Hepatocyte (in vitro differentiated cells): ENCODE data around the gene SERINC4. TPM values are rescaled to one million over a fixed set of nuclear protein-coding genes. Genes with fewer than 3 reads are reported as not detected.
"Not testable (repeated sequence)": the region's sequence is repeated elsewhere in the genome, so short reads cannot be mapped to it uniquely, and the experiment has no call there.

ENCODE experiments used
- DNase-seq: peaks from one replicate; pipeline ENCODE4 v3.0.0-alpha.2; 2016; ENCODE audit warnings: low spot score
- H2AFZ ChIP-seq: fragments of 200-600 bp; sonication (generic); 2 replicates; pipeline ENCODE4 v1.6.0; 2016; ENCODE audit warnings: antibody characterized with exemption, mild to moderate bottlenecking
- H3K27ac ChIP-seq: fragments of 200-600 bp; sonication (generic); 2 replicates; pipeline ENCODE4 v1.5.1; 2016; ENCODE audit warnings: mild to moderate bottlenecking
- H3K27me3 ChIP-seq: fragments of 200-600 bp; sonication (generic); 2 replicates; pipeline ENCODE4 v1.6.1; 2016
- H3K36me3 ChIP-seq: fragments of 200-600 bp; sonication (generic); replicated peaks from 2 replicates; pipeline ENCODE4 v1.5.1; 2016; ENCODE audit warnings: low read depth; ENCODE audit not compliant: insufficient read depth
- H3K4me1 ChIP-seq: fragments of 200-600 bp; sonication (generic); 2 replicates; pipeline ENCODE4 v1.5.1; 2016; ENCODE audit warnings: mild to moderate bottlenecking, moderate library complexity; ENCODE audit not compliant: insufficient read depth
- H3K4me2 ChIP-seq: fragments of 200-600 bp; sonication (generic); 2 replicates; pipeline ENCODE4 v1.6.0; 2016
- H3K4me3 ChIP-seq: fragments of 200-600 bp; sonication (generic); 2 replicates; pipeline ENCODE4 v1.5.1; 2016; ENCODE audit warnings: mild to moderate bottlenecking
- H3K79me2 ChIP-seq: fragments of 200-600 bp; sonication (generic); 2 replicates; pipeline ENCODE4 v1.6.0; 2017; ENCODE audit warnings: mild to moderate bottlenecking
- H3K9me2 ChIP-seq: fragments of 200-600 bp; sonication (generic); replicated peaks from 2 replicates; pipeline ENCODE4 v1.6.0; 2017; ENCODE audit warnings: mild to moderate bottlenecking; ENCODE audit not compliant: insufficient read depth
- H3K9me3 ChIP-seq: fragments of 200-600 bp; sonication (generic); 2 replicates; pipeline ENCODE4 v1.5.1; 2016; ENCODE audit warnings: low read depth, mild to moderate bottlenecking
- H4K20me1 ChIP-seq: fragments of 200-600 bp; sonication (generic); 2 replicates; pipeline ENCODE4 v1.6.0; 2016; ENCODE audit warnings: mild to moderate bottlenecking; ENCODE audit not compliant: insufficient read depth, poor library complexity, severe bottlenecking
- EZH2 ChIP-seq: fragments of 200-600 bp; sonication (generic); IDR thresholded peaks from 2 replicates; pipeline ENCODE4 v1.6.1; 2016; ENCODE audit warnings: antibody characterized with exemption, mild to moderate bottlenecking, borderline replicate concordance
- EZH2phosphoT487 ChIP-seq: fragments of 200-600 bp; sonication (generic); IDR thresholded peaks from one replicate; pipeline ENCODE4 v1.6.1; 2018; ENCODE audit warnings: antibody characterized with exemption, mild to moderate bottlenecking, low read depth, moderate library complexity; ENCODE audit not compliant: unreplicated experiment, severe bottlenecking
- WGBS: methylation state at CpG from one replicate; pipeline ENCODE4 v1.1.6; 2016; ENCODE audit warnings: low lambda C conversion rate; ENCODE audit errors: missing lambda C conversion rate; 5-methylcytosine and 5-hydroxymethylcytosine counted together
- polyA plus RNA-seq: library from polyadenylated mRNA; unstranded; fragments of >200 nt; fragmentation: Nextera tagmentation; extraction: Ambion mirVana; gene quantifications from 2 replicates; pipeline ENCODE4 v1.2.1, GENCODE V29; 2016
- total RNA-seq: library from RNA; depleted of rRNA; stranded (reverse); fragments of >200 nt; gene quantifications from 2 replicates; pipeline ENCODE4 v1.2.3, GENCODE V29; 2014
- TF ChIP-seq, protein P1 (sequence below): fragments of 200-600 bp; sonication (generic); IDR thresholded peaks from 2 replicates; pipeline ENCODE4 v1.5.1; 2016; ENCODE audit warnings: antibody characterized with exemption, mild to moderate bottlenecking; ENCODE audit not compliant: poor library complexity

The SERINC4 gene
- total RNA-seq (0.10 and 0.24 TPM in 2 replicates), polyA plus RNA-seq (not detected in 2 replicates)

DNA sequence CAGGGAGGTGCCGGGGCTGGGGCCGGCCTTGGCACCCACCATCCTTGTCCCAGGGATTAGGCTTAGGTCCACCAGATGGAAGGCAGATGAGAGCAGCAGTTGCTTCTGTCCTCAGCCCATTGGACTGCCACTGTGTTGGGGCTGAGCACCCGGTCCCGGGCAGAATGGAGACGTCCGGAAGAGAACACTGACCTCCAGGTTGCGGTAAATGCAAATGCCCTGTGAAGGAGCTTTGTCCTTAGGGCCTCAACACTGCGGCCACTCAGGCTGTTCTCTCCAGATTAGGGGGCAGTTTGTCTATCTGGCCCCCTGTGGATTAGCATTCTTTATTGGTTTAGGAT, at the start of gene SERINC4:
Gene SERINC4, minus strand, starts transcription at position 276 of the 341 bp plus-strand sequence. Its CDS starts 234 bp downstream, at position 42.
- Histone ChIP-seq H3K9me2 (no peaks in the 10 kb centered on the region), H3K4me3 (peak within 1 kb of the TSS; percentile 70), H3K27me3 (no peaks in the 10 kb centered on the region), H3K27ac (peak within 1 kb of the TSS; percentile 94), H3K4me2 (peak within 1 kb of the TSS; percentile 90), H3K79me2 (peaks cover 26% of the 10 kb centered on the region), H3K36me3 (no peaks in the 10 kb centered on the region), H3K9me3 (no peaks in the 10 kb centered on the region), H2AFZ (peak within 1 kb of the TSS; percentile 62), H4K20me1 (no peaks in the 10 kb centered on the region), H3K4me1 (peaks cover 31% of the 10 kb centered on the region)
- no peak for DNase-seq
- 91% methylated on average over 8 of the region's 8 CpGs for WGBS
- no peak for TF ChIP-seq EZH2phosphoT487
- TF ChIP-seq, protein P1, sequence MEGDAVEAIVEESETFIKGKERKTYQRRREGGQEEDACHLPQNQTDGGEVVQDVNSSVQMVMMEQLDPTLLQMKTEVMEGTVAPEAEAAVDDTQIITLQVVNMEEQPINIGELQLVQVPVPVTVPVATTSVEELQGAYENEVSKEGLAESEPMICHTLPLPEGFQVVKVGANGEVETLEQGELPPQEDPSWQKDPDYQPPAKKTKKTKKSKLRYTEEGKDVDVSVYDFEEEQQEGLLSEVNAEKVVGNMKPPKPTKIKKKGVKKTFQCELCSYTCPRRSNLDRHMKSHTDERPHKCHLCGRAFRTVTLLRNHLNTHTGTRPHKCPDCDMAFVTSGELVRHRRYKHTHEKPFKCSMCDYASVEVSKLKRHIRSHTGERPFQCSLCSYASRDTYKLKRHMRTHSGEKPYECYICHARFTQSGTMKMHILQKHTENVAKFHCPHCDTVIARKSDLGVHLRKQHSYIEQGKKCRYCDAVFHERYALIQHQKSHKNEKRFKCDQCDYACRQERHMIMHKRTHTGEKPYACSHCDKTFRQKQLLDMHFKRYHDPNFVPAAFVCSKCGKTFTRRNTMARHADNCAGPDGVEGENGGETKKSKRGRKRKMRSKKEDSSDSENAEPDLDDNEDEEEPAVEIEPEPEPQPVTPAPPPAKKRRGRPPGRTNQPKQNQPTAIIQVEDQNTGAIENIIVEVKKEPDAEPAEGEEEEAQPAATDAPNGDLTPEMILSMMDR: no peak
- TF ChIP-seq EZH2: no peak

DNA sequence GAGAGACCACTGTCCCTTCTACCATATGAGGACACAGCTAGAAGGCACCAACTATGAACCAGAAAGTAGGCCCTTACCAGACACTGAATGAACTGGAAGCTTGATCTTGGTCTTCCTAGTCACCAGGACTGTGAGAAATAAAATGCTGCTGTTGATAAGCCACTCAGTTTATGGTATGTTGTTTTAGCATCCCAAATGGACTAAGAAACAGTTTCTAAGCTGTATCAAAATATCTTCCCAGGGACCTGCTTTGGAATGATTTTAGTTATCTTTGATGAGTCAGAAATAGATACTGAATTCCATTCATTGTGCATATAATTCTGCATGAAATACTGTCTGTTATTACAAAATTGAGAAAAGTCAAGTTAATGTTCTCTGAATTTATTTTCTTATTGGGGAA, 45.4 kb upstream of the SERINC4 start:
- no peak overlapping the region for H3K27ac ChIP-seq
- no peaks in the 10 kb centered on the region for H3K79me2 ChIP-seq
- no peaks in the 10 kb centered on the region for H3K27me3 ChIP-seq
- H3K4me2 ChIP-seq: no peak overlapping the region
- no peak for DNase-seq
- H2AFZ ChIP-seq: no peak overlapping the region
- no peaks in the 10 kb centered on the region for H3K4me1 ChIP-seq
- H3K36me3 ChIP-seq: no peaks in the 10 kb centered on the region
- no peak overlapping the region for H3K4me3 ChIP-seq
- no peaks in the 10 kb centered on the region for H4K20me1 ChIP-seq
- no peaks in the 10 kb centered on the region for H3K9me3 ChIP-seq
- no peak for TF ChIP-seq EZH2phosphoT487
- TF ChIP-seq, protein P1: no peak
- TF ChIP-seq EZH2: no peak
- H3K9me2 ChIP-seq: no peaks in the 10 kb centered on the region

DNA sequence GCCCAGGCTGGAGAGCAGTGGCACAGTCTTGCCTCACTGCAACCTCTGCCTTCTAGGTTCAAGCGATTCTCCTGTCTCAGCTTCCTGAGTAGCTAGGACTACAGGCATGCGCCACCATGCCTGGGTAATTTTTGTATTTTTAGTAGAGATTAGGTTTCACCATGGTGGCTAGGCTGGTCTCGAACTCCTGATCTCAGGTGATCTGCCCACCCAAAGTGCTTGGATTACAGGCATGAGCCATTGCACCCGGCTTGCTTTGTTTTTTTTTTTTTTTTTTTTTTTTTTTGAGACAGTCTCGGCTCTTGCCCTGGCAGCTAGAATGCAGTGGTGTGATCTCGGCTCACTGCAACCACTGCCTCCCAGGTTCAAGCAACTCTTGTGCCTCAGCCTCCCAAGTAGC, 32.5 kb upstream of the SERINC4 start:
- H3K9me3 ChIP-seq, H3K4me3 ChIP-seq, H2AFZ ChIP-seq, H3K4me1 ChIP-seq, H3K79me2 ChIP-seq, H4K20me1 ChIP-seq, H3K4me2 ChIP-seq, H3K27me3 ChIP-seq, H3K36me3 ChIP-seq, H3K9me2 ChIP-seq, DNase-seq, H3K27ac ChIP-seq: not testable (repeated sequence)
- WGBS: 95% methylated on average over 6 of the region's 6 CpGs

- not testable (repeated sequence) for H3K4me3 ChIP-seq, H3K36me3 ChIP-seq
Observed at GRCh38 chr15:43831519-43832052, 31.6 kb upstream of the SERINC4 start.

DNA sequence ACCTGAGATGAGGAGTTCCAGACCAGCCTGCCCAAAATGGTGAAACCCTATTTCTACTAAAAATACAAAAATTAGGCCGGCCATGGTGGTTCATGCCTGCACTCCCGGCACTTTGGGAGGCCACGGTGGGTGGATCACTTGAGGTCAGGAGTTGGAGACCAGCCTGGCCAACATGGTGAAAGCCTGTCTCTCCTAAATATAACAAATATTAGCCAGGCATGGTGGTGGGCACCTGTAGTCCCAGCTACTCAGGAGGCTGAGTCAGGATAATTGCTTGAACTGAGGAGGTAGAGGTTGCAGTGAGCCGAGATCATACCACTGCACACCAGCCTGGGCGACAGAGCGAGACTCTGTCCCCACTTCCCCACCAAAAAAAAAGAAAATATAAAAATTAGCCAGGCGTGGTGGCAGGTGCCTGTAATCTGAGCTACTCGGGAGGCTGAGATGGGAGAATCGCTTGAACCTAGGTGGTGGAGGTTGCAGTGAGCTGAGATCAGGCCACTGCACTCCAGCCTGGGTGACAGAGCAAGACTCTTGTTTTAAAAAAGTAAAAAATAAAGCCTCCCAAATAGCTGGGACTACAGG, 30.8 kb upstream of the SERINC4 start:
- H4K20me1 ChIP-seq, H3K79me2 ChIP-seq, H3K27ac ChIP-seq, H3K9me3 ChIP-seq, H3K36me3 ChIP-seq, DNase-seq, H3K4me2 ChIP-seq, H3K27me3 ChIP-seq, H2AFZ ChIP-seq, H3K9me2 ChIP-seq, H3K4me3 ChIP-seq: not testable (repeated sequence)
- H3K4me1 ChIP-seq: peaks cover 12% of the 10 kb centered on the region
- WGBS: 95% methylated on average over 9 of the region's 9 CpGs

More at GRCh38 chr15:43831519-43832052, 31.6 kb upstream of the SERINC4 start:
- not testable (repeated sequence) for H2AFZ ChIP-seq, H4K20me1 ChIP-seq, H3K9me3 ChIP-seq, H3K27me3 ChIP-seq, H3K27ac ChIP-seq, DNase-seq, H3K4me2 ChIP-seq, H3K9me2 ChIP-seq, H3K79me2 ChIP-seq, H3K4me1 ChIP-seq
- WGBS: 94% methylated on average over 14 of the region's 14 CpGs

- not testable (repeated sequence) for H2AFZ ChIP-seq, H4K20me1 ChIP-seq, H3K36me3 ChIP-seq, H3K27me3 ChIP-seq, H3K27ac ChIP-seq, H3K9me3 ChIP-seq, H3K4me2 ChIP-seq, H3K4me3 ChIP-seq, DNase-seq, H3K9me2 ChIP-seq
- 96% methylated on average over 9 of the region's 9 CpGs for WGBS
- Histone ChIP-seq H3K4me1 (peaks cover 12% of the 10 kb centered on the region), H3K79me2 (peaks cover 10% of the 10 kb centered on the region)
Observed at GRCh38 chr15:43829951-43830540, 30.0 kb upstream of the SERINC4 start.
